RWPE1 (cell line): ENCODE data around the gene COL4A3.

ENCODE experiments used
- CTCF ChIA-PET: fragments of 350-600 bp; sonication (Branson Sonifier 250); formaldehyde crosslinking; extraction: SDS; loops from one replicate; lab custom pipeline; 2021; lab: Yijun Ruan, JAX
- POLR2A ChIA-PET: fragments of 400-600 bp; formaldehyde crosslinking; extraction: SDS; loops from one replicate; lab custom pipeline; 2020; ENCODE audit warnings: antibody characterized with exemption; ENCODE audit not compliant: low non-redundant PET; lab: Yijun Ruan, JAX
- DNase-seq: peaks from one replicate; pipeline ENCODE4 v3.0.0; 2012; ENCODE audit warnings: low spot score
- H3K27ac ChIP-seq: fragments of 450-650 bp; 2 replicates; pipeline ENCODE4 v1.5.1; 2017
- CTCF ChIP-seq: fragments of 450-650 bp; conservative IDR thresholded peaks from 2 replicates; pipeline ENCODE4 v1.5.1; 2017; ENCODE audit warnings: low read depth, mild to moderate bottlenecking

COL4A3 gene

GRCh38 chr2:227296671-227297405 lies 132.4 kb downstream of the COL4A3 start:
- CTCF ChIA-PET = no interaction called here
- no peak for DNase-seq
- TF ChIP-seq CTCF = no peak
- POLR2A ChIA-PET = no interaction called here
- no peak overlapping the region for H3K27ac ChIP-seq

DNA sequence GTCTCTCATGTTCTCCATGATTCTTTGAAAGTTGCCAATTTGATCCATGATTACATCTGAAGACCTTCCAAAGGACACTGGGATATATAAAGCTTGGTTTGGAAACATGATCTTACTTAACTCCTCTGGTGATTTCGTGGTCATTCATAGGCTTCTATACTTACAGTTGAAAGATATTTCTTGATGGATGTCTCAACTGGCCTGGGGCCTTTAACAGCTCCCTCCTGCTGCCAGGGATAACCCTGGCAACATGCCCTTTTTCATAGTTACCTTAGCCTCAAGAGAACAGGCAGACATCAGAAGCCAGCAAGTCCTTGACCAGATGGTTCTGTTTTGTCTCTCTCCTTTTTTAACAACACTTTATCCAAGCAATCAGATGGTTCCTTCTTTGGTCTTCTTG lies 137.1 kb downstream of the COL4A3 start:
- TF ChIP-seq CTCF = no peak
- DNase-seq = no peak
- CTCF ChIA-PET = no interaction called here
- H3K27ac ChIP-seq = no peak overlapping the region
- POLR2A ChIA-PET = no interaction called here

DNA sequence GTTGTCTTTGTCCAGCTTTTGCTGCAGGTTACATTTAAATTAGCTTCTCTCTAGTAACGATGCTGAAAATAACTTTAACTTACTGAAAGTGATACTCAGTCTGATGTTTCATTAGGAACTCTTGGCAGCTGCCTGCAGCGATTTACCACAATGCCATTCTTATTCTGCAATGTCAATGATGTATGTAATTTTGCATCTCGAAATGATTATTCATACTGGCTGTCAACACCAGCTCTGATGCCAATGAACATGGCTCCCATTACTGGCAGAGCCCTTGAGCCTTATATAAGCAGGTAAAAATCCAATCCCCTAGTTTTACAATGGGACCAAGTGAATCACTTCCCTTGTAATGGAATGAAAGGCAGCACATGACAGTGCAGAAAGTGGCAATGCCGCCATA lies 144.4 kb downstream of the COL4A3 start:
- no peak for DNase-seq
- H3K27ac ChIP-seq = no peak overlapping the region
- TF ChIP-seq CTCF = no peak
- ChIA-PET POLR2A (no interaction called here), CTCF (interaction anchor here (0.8 kb wide), 1 partner anchor 15 kb away, joined by 3 read pairs; no protein-coding TSS in a partner anchor)

DNA sequence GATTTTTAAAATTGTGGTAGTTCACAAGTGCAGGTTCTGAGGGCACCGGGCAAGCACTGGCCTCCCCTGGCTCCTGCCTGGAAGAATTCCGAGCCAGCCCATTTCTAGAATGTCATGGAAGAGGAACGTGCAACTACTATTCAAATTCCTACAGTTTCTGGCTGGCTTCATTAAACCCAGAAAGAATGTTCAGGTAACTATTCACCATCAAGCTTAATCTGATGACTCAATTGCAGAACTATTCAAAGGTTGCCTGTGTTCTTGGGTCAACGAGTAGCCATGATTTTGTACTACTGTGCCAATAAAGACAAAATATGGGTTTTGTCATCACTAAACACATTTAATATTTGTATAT lies 146.3 kb downstream of the COL4A3 start:
- POLR2A ChIA-PET = no interaction called here
- peak; percentile 53 for DNase-seq
- H3K27ac ChIP-seq = no peak overlapping the region
- CTCF ChIA-PET = no interaction called here
- TF ChIP-seq CTCF = no peak

GRCh38 chr2:227311861-227312506 lies 147.6 kb downstream of the COL4A3 start:
- H3K27ac ChIP-seq = no peak overlapping the region
- CTCF ChIA-PET = interaction anchor here (0.6 kb wide), 1 partner anchor 26 kb away, joined by 3 read pairs; no protein-coding TSS in a partner anchor
- TF ChIP-seq CTCF = no peak
- DNase-seq = no peak
- POLR2A ChIA-PET = no interaction called here

DNA sequence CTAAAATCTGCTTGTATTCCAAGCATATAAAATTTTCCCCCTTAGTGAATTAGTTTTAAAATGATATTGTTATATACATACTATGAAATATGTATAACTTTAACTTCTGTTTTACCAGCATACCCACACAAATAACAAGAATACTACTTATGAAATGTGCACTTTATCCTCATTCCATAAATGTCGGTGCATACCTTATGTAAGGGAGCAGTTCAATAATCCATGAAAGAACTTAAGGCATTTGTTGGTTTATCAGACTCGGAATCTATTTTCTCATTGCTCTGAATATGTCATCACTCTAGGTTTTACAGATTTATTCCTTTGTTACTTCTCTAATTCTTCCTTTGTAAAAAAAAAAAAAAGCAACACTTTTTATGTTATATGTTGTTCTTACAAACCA lies 148.2 kb downstream of the COL4A3 start:
- H3K27ac ChIP-seq = no peak overlapping the region
- POLR2A ChIA-PET = no interaction called here
- CTCF ChIA-PET = interaction anchor here (0.6 kb wide), 1 partner anchor 25 kb away, joined by 3 read pairs; no protein-coding TSS in a partner anchor
- TF ChIP-seq CTCF = no peak
- DNase-seq = no peak
